OCI-LY7 (cell line): ENCODE results near the gene PPP1R36. TPM values are rescaled to one million over a fixed set of nuclear protein-coding genes. Genes with fewer than 3 reads are reported as not detected.

Experiments
- BruUV-seq: library from RNA; stranded (reverse); fragments of 400-500 nt; replicated peaks from 2 replicates; lab custom pipeline; 2021; lab: Mats Ljungman, UMichigan
- CTCF ChIA-PET: fragments of 300-600 bp; sonication (Branson Sonifier 250); formaldehyde crosslinking; loops from one replicate; lab custom pipeline; 2022; ENCODE audit warnings: antibody characterized with exemption; ENCODE audit not compliant: unreplicated experiment; lab: Charles Lee
- POLR2A ChIA-PET: fragments of 300-600 bp; sonication (Branson Sonifier 250); formaldehyde crosslinking; loops from one replicate; lab custom pipeline; 2022; ENCODE audit warnings: antibody characterized with exemption; lab: Charles Lee
- DNase-seq: peaks from one replicate; pipeline ENCODE4 v3.0.0-alpha.2; 2015; ENCODE audit warnings: low spot score
- H2AFZ ChIP-seq: fragments of 200-600 bp; sonication (generic), shearing (Covaris generic); 2 replicates; pipeline ENCODE4 v1.6.1; 2014; ENCODE audit warnings: mild to moderate bottlenecking, antibody characterized with exemption, low read length, moderate library complexity
- H3K27ac ChIP-seq: fragments of 200-600 bp; sonication (generic); 2 replicates; pipeline ENCODE4 v1.5.1; 2014; ENCODE audit warnings: mixed run types, low read depth, mild to moderate bottlenecking, moderate library complexity, low read length, inconsistent platforms; ENCODE audit not compliant: poor library complexity, severe bottlenecking
- H3K36me3 ChIP-seq: fragments of 200-600 bp; sonication (generic); 2 replicates; pipeline ENCODE4 v1.6.1; 2014; ENCODE audit warnings: mild to moderate bottlenecking, antibody characterized with exemption, low read length, moderate library complexity, mixed read lengths; ENCODE audit not compliant: insufficient read depth
- H3K4me1 ChIP-seq: fragments of 200-600 bp; sonication (generic); 2 replicates; pipeline ENCODE4 v1.5.1; 2014; ENCODE audit warnings: mild to moderate bottlenecking, low read length; ENCODE audit not compliant: insufficient read depth, poor library complexity, severe bottlenecking
- H3K4me2 ChIP-seq: fragments of 200-600 bp; sonication (generic); 2 replicates; pipeline ENCODE4 v1.6.1; 2014; ENCODE audit warnings: mild to moderate bottlenecking, low read length
- H3K4me3 ChIP-seq: fragments of 200-600 bp; sonication (generic); 2 replicates; pipeline ENCODE4 v1.5.1; 2014; ENCODE audit warnings: mild to moderate bottlenecking, low read depth, low read length; ENCODE audit not compliant: poor library complexity, severe bottlenecking
- H3K79me2 ChIP-seq: fragments of 200-600 bp; sonication (generic); 2 replicates; pipeline ENCODE4 v1.6.1; 2016; ENCODE audit warnings: low read depth, mild to moderate bottlenecking, low read length, moderate library complexity, mixed read lengths; ENCODE audit not compliant: insufficient read depth
- H3K9me2 ChIP-seq: fragments of 200-600 bp; sonication (generic); 2 replicates; pipeline ENCODE4 v1.6.1; 2016; ENCODE audit warnings: mild to moderate bottlenecking, low read length, mixed read lengths; ENCODE audit not compliant: insufficient read depth
- H3K9me3 ChIP-seq: fragments of 200-600 bp; sonication (generic); 2 replicates; pipeline ENCODE4 v1.6.1; 2014; ENCODE audit warnings: mild to moderate bottlenecking, mixed run types, low read length, mixed read lengths
- H4K20me1 ChIP-seq: fragments of 200-600 bp; sonication (generic); 2 replicates; pipeline ENCODE4 v1.6.1; 2014; ENCODE audit warnings: mild to moderate bottlenecking, antibody characterized with exemption, low read length, moderate library complexity, mixed read lengths; ENCODE audit not compliant: insufficient read depth
- EZH2phosphoT487 ChIP-seq: fragments of 200-600 bp; sonication (generic); IDR thresholded peaks from 2 replicates; pipeline ENCODE4 v1.6.1; 2018; ENCODE audit warnings: low read depth, borderline replicate concordance, mild to moderate bottlenecking, mixed run types, antibody characterized with exemption, low read length, moderate library complexity, mixed read lengths
- intact Hi-C: fragments of 100-400 bp; cut with micrococcal nuclease; formaldehyde crosslinking; loops from one replicate; pipeline ENCODE4 v1.10.0; 2022; ENCODE audit not compliant: unreplicated experiment
- total RNA-seq, 2 experiments: library from RNA; depleted of rRNA in 1 of 2; stranded (reverse); fragments of >200 nt in 1 of 2; shearing (Covaris generic) in 1 of 2; gene quantifications; 2 replicates each; pipeline ENCODE4 v1.2.3, GENCODE V29; 2014 to 2022
- TF ChIP-seq, protein P1 (sequence below): fragments of 200-600 bp; sonication (generic); conservative IDR thresholded peaks from 2 replicates; pipeline ENCODE4 v1.5.1; 2014; ENCODE audit warnings: mild to moderate bottlenecking, antibody characterized with exemption, low read length, moderate library complexity, mixed read lengths

The PPP1R36 gene
- total RNA-seq, 2 experiments from 2014 or later = not detected

DNA sequence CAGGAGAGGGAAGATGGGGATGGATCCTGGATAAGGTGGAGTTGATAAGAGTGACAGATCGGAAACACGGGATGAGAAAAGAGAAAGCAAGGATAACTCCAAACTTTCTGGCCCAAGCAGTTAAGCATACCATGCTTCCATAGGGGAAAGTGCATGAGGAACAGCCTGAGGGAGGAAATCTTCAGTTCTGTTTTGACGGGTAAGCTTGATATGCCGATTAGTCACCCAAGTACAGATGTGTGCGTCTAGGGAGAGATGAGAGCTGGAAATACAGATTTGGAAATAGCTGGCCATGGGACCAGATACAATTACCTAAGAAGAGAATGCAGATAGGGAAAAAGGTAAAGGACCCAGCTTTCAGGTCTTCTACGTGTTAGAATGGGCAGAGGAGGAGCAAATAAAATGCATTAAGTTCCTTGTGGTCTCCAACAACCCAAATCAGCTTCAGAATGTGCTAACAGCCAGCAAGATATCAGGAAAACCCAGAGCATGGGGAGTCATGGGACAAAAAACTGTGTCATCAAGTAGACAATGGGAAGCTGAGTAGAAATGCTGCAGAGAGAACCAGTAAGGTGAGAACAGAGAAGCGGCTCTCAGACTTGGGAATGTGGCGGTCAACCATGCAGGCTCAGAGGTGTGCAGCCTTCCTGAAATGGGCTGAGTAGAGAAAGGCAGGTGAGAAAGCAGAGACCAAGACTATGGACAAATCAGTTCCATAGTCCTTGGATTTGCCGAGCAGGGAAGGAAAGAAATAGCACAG lies 56.3 kb downstream of the PPP1R36 start:
- H4K20me1 ChIP-seq = no peaks in the 10 kb centered on the region
- H3K27ac ChIP-seq = no peak overlapping the region
- H3K79me2 ChIP-seq = no peaks in the 10 kb centered on the region
- BruUV-seq = no TSS peak
- H3K9me3 ChIP-seq = no peaks in the 10 kb centered on the region
- no peak overlapping the region for H3K4me3 ChIP-seq
- TF ChIP-seq EZH2phosphoT487 = no peak
- TF ChIP-seq, protein P1, sequence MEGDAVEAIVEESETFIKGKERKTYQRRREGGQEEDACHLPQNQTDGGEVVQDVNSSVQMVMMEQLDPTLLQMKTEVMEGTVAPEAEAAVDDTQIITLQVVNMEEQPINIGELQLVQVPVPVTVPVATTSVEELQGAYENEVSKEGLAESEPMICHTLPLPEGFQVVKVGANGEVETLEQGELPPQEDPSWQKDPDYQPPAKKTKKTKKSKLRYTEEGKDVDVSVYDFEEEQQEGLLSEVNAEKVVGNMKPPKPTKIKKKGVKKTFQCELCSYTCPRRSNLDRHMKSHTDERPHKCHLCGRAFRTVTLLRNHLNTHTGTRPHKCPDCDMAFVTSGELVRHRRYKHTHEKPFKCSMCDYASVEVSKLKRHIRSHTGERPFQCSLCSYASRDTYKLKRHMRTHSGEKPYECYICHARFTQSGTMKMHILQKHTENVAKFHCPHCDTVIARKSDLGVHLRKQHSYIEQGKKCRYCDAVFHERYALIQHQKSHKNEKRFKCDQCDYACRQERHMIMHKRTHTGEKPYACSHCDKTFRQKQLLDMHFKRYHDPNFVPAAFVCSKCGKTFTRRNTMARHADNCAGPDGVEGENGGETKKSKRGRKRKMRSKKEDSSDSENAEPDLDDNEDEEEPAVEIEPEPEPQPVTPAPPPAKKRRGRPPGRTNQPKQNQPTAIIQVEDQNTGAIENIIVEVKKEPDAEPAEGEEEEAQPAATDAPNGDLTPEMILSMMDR = no peak
- CTCF ChIA-PET = no interaction called here
- no peak for DNase-seq
- intact Hi-C loops = no loop called here
- H3K9me2 ChIP-seq = no peaks in the 10 kb centered on the region
- no peaks in the 10 kb centered on the region for H3K36me3 ChIP-seq
- POLR2A ChIA-PET = no interaction called here
- H3K4me2 ChIP-seq = no peak overlapping the region
- H2AFZ ChIP-seq = no peak overlapping the region
- H3K4me1 ChIP-seq = no peaks in the 10 kb centered on the region

GRCh38 chr14:64610049-64610746 lies 60.4 kb downstream of the PPP1R36 start:
- H3K79me2 ChIP-seq = no peaks in the 10 kb centered on the region
- no peaks in the 10 kb centered on the region for H4K20me1 ChIP-seq
- POLR2A ChIA-PET = no interaction called here
- no peak overlapping the region for H3K4me2 ChIP-seq
- no TSS peak for BruUV-seq
- no peak overlapping the region for H3K27ac ChIP-seq
- no peaks in the 10 kb centered on the region for H3K9me3 ChIP-seq
- no peaks in the 10 kb centered on the region for H3K9me2 ChIP-seq
- TF ChIP-seq, protein P1 = no peak
- no peak for TF ChIP-seq EZH2phosphoT487
- no peak for DNase-seq
- H3K4me1 ChIP-seq = no peaks in the 10 kb centered on the region
- H2AFZ ChIP-seq = no peak overlapping the region
- no peak overlapping the region for H3K4me3 ChIP-seq
- intact Hi-C loops = no loop called here
- H3K36me3 ChIP-seq = no peaks in the 10 kb centered on the region
- CTCF ChIA-PET = no interaction called here
